Subcutaneous abdominal adipose tissue (tissue), 5 donors: ENCODE results near the gene ATXN7L2.
A peak's percentile ranks its signal among the peaks of the same experiment; 100 is the strongest.

Experiments
- H3K27ac ChIP-seq: one replicate; pipeline ENCODE4 v1.7.0; 2013; ENCODE audit warnings: low read depth, mild to moderate bottlenecking, inconsistent platforms, low read length, moderate library complexity
- H3K27me3 ChIP-seq, 5 donors: one replicate each; pipeline ENCODE4 v1.7.0; 2013; ENCODE audit warnings: low read length in 5 of 5, inconsistent platforms in 1 of 5; ENCODE audit not compliant: control insufficient read depth in 5 of 5, insufficient read depth in 4 of 5
- H3K36me3 ChIP-seq, 5 donors: one replicate each; pipeline ENCODE4 v1.7.0; 2013; ENCODE audit warnings: low read length in 5 of 5; ENCODE audit not compliant: control insufficient read depth in 5 of 5, insufficient read depth in 5 of 5
- H3K4me1 ChIP-seq, 5 donors: one replicate each; pipeline ENCODE4 v1.7.0; 2013; ENCODE audit warnings: low read length in 5 of 5, mild to moderate bottlenecking in 3 of 5, moderate library complexity in 1 of 5; ENCODE audit not compliant: control insufficient read depth in 5 of 5, insufficient read depth in 5 of 5
- H3K4me3 ChIP-seq, 5 donors: one replicate each; pipeline ENCODE4 v1.7.0; 2013; ENCODE audit warnings: low read length in 5 of 5, low read depth in 1 of 5
- H3K9ac ChIP-seq, 5 donors: one replicate each; pipeline ENCODE4 v1.7.0; 2013; ENCODE audit warnings: low read length in 5 of 5, mild to moderate bottlenecking in 4 of 5, moderate library complexity in 3 of 5
- H3K9me3 ChIP-seq, 5 donors: one replicate each; pipeline ENCODE4 v1.7.0; 2013; ENCODE audit warnings: low read length in 5 of 5; ENCODE audit not compliant: control insufficient read depth in 5 of 5
- donor health status: healthy.
- donor health status: healthy.
- donor health status: healthy.
- donor health status: healthy.
- donor health status: healthy.

The ATXN7L2 gene

DNA sequence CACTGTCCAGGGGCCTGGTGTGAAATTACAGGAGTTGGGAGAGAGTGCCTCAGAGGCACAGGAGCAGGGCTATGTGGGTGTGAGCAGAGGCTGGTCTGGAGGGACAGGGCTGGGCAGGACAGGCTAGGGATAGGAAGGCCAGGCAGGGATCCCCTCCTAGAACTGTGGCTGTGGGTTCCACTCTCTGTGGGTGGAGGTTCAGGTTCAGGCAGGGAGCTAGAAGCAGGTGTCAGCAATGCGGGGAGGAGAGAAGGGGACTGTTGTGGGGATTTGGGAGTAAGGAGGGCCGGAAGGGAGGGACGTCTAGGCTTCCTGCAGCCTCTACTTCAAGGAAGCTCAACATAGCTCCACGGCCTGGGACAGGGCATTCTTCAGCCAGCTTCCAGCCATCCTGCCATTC, 47.7 kb downstream of the ATXN7L2 start:
- Histone ChIP-seq H3K4me3 (no peak overlapping the region), H3K9me3 (no peaks in the 10 kb centered on the region), H3K36me3 (no peaks in the 10 kb centered on the region), H3K27me3 (no peaks in the 10 kb centered on the region), H3K9ac (no peak overlapping the region), H3K4me1 (peaks cover 1 to 24% (median 19%) of the 10 kb centered on the region in 5 donors), H3K27ac (no peak overlapping the region)

DNA sequence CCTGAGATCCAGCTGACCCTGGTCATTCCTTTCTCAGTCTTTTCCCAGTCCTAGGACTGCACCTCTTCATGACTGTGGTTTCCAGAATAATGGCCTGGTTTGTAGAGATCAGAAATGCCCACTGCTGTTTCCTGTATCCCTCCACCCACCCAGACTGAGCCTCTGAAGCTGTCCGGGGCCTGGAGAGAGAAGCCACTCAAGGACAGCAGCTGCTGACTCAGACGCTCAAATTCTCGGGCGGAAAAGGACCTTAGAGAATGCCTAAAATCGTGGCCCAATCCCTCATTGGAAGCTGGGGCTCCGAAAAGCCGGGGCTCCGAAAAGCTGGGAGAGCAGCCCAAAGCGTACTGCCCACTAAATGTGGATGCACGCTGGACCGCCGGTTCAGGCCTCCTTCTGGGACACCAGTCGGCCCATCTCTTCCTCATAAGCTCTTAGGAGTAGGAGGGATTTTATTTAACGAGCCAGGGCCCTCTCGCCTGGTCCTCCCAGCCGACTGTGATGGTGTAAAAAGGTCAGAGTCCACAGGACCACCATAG, 48.2 kb downstream of the ATXN7L2 start:
- Histone ChIP-seq H3K27ac (no peak overlapping the region), H3K9ac (no peak overlapping the region)

DNA sequence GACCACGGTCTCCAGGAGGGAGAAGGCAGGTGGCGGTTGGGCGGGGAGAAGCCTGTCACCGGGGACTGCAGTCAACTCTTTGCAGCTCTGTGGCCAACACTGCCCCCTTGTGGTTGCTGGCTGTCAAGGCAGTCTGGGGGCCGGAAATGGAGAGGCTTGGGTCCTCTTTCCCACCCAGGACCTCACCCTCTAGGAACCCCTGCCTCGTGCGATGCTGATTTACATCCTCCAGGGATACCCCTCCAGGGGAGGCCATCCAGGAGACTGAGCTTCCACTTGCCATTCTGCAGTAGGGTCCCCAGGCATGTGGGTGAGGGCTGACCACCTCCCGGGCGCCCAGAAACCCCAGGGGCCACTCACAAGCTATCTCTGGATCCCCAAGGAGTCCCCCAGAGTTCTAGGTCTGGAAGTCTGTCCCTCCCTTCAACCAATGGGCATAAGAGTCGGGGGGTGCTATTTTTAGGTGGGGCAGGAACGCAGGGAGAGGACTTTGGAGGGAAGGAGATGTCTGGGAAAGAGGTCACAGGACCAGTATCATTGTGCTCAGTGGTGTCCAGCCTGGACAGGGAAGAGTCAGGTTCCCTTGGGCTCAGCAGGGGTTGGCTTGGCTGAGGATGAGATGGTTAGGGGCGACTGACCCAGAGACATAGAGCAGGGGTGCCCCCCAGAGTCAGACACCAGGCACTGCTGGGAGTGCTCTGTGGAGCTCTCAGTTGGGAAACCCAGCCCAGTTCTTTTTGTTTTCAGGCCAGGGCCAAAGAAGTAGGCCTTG, 48.8 kb downstream of the ATXN7L2 start:
- Histone ChIP-seq H3K36me3 (no peaks in the 10 kb centered on the region), H3K9ac (no peak overlapping the region), H3K27ac (no peak overlapping the region), H3K4me3 (peak overlapping the region; percentile 15 to 46 (median 34)), H3K27me3 (no peaks in the 10 kb centered on the region), H3K4me1 (peaks cover 1 to 24% (median 19%) of the 10 kb centered on the region in 5 donors), H3K9me3 (no peaks in the 10 kb centered on the region)

More for the DNA sequence above, 48.2 kb downstream of the ATXN7L2 start:
- Histone ChIP-seq H3K4me1 (peaks cover 1 to 24% (median 19%) of the 10 kb centered on the region in 5 donors), H3K36me3 (no peaks in the 10 kb centered on the region), H3K9me3 (no peaks in the 10 kb centered on the region), H3K27me3 (no peaks in the 10 kb centered on the region), H3K4me3 (peak overlapping the region in 3 of 5 donors; percentile 15 to 46 (median 34))

DNA sequence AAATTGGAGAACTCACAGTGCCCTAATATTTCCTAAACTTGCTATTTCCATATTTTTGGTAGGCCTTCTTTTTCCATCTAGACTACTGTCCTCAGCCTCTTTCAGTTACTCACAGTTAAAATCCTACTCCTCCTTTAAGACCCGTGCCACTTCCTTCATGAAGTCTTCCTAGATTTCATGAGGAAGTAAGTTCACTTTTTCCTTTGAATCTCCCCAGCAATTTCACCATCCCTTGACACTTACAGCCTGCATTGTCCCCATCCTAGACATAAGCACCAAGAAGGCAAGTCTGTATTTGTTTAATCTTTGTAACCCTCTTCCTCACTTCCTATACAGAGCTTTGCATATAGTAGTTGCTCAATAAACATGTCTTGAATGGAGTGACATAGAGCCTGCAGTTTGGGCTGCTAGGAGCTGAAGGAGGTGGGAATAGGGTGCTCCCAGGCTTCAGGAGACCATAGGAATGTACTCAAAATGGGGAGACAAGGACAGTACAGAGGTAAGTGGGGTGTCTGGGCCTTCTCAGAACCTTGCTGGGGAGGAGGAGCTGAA, 50.7 kb downstream of the ATXN7L2 start:
- Histone ChIP-seq H3K9me3 (no peaks in the 10 kb centered on the region), H3K9ac (no peak overlapping the region), H3K27ac (no peak overlapping the region), H3K36me3 (no peaks in the 10 kb centered on the region), H3K4me3 (no peak overlapping the region), H3K4me1 (peaks cover 1 to 12% (median 11%) of the 10 kb centered on the region in 5 donors), H3K27me3 (no peaks in the 10 kb centered on the region)

DNA sequence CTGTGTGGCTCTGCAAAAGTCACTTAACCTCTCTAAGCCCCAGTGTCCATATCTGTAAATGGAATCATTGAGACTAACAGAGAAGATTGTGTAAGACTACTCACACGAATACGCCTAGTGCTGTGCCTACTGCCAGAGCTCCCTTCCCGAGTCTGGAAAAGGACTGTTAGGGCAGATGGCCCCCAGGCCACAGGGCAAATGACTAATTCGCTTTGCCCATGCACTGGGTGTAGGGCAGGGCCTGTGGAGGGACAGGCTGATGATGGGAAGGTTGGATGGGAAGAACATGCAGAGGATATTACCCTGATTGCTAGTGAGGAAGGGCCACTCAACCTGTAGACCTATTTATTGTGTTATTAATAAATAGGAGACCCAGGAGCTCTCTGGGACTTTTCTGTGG, 51.8 kb downstream of the ATXN7L2 start:
- Histone ChIP-seq H3K36me3 (no peaks in the 10 kb centered on the region), H3K27me3 (peaks cover 0 to 3% (median 0%) of the 10 kb centered on the region in 5 donors), H3K4me1 (peaks cover 1 to 12% (median 11%) of the 10 kb centered on the region in 5 donors), H3K27ac (no peak overlapping the region), H3K9me3 (no peaks in the 10 kb centered on the region), H3K4me3 (no peak overlapping the region), H3K9ac (no peak overlapping the region)

DNA sequence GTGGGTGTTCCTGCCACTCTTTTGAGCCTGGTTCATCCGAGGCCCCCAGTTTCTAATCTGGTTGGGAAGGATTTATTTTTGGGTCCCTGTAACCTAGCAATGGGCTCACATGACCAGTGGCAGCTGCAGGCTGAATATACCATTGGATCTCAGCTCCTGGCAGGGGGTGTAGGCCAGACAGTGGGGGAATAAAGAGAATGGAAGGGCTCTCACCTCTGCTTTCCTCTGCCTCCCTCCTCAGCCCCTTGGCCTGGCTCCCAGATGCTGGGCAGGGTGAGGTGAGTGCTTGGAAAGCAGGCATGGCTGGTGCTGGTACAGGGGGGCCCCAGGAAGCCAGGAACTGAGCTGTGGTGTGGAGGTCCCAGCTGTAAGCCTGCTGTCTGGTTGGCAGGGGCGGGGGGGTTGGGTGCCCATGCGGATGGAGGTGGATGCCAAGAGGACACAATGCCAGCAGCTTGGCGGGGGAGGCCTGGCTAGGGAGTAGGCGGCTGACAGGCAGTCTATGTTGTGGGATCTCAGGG, 52.3 kb downstream of the ATXN7L2 start:
- Histone ChIP-seq H3K9me3 (no peaks in the 10 kb centered on the region), H3K36me3 (no peaks in the 10 kb centered on the region), H3K4me3 (no peak overlapping the region), H3K9ac (no peak overlapping the region), H3K27me3 (peaks cover 0 to 3% (median 0%) of the 10 kb centered on the region in 5 donors), H3K27ac (no peak overlapping the region), H3K4me1 (peaks cover 1 to 12% (median 11%) of the 10 kb centered on the region in 5 donors)

DNA sequence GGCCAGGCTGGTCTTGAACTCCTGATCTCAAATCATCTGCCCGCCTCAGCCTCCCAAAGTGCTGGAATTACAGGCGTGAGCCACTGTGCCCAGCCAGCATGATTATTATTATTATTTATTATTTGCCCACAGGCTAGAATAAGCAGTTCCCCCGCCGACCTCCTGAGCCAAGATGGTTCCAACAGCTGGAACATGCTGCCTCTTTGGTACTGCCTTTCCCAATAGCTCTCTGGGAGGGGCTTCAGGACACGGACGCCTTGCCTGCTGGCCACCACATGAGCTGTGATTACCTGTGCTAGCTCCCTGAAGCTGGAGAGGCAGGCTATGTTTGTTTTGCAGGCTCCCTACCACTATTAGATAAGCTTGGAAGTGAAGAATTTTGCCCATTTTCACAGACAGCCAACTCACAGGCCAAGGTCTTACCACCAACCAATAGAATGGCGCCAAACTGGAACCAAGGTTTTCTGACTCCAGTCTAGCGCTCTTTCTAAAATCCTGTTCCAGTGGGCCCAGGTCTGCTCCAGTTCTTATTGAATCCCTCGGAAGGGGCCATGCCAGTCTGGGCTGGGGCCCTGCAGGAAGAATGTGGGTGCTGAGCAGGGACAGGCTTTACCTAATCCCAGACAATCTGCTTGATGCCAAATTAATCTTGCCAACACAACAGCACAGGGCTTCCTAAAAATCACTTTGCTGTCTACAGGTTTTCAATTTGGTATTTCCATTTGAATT, 53.9 kb downstream of the ATXN7L2 start:
- no peak overlapping the region for H3K9ac ChIP-seq
- peaks cover 0 to 3% (median 0%) of the 10 kb centered on the region in 5 donors for H3K27me3 ChIP-seq
- no peak overlapping the region for H3K4me3 ChIP-seq
- H3K4me1 ChIP-seq = peaks cover 0 to 7% (median 3%) of the 10 kb centered on the region in 5 donors
- no peaks in the 10 kb centered on the region for H3K9me3 ChIP-seq
- H3K36me3 ChIP-seq = no peaks in the 10 kb centered on the region
- H3K27ac ChIP-seq = no peak overlapping the region

DNA sequence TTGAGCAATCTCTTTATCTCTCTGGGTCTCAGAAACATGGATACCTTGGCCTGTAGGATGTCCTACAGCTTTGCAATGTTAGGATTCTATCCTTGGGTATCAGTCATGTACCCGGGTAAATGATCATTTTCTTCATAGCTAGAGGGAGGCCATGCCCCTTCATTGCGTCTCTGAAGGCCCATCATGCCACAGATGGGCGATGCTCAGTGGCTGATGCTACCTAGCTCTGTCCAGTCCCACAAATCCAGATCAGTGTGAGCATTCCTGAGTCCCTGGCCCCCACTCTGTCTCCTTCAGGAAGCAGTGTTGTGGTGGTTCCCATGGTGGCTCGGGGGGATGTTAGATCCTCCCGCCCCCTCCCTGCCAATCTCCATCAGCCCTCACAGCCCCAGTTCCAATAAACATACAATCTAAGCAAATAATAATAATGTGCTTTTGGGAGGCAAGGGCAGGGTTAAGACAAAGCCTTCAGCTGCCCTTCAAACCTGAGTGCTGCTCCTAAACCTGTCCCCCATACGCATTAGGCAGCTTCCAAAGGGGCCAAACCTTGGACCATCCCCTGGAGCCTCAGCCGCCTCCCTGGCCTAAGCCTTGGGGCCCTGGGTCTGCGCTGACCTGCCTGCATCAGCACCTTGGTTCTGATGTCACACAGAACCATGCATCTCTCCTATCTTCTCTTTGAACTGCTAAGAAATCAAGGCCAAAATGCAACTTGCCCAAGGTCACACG, 55.3 kb downstream of the ATXN7L2 start:
- Histone ChIP-seq H3K9me3 (no peaks in the 10 kb centered on the region), H3K27me3 (peaks cover 0 to 5% (median 0%) of the 10 kb centered on the region in 5 donors), H3K36me3 (no peaks in the 10 kb centered on the region), H3K9ac (no peak overlapping the region), H3K4me3 (no peak overlapping the region), H3K27ac (no peak overlapping the region), H3K4me1 (peaks cover 0 to 4% (median 0%) of the 10 kb centered on the region in 5 donors)

DNA sequence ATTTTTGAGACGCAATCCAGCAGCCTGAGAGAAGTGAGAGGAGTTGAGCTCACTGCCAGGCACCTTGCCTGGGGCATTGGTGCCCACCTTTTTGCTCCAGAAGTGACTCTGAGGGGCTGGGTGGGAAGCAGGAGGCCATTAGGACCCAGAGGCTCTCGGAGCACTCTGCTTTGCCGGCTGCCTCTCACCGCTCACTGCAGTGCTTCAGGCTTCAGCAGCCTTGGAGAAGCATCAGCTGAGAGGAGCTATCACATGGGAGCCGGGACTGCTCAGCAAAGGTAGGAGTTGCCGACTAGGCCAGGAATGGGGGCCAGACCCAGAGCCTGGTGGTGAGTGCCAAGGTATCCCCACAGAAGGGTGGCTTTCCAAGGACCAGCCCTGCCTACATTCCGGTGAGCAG, 56.0 kb downstream of the ATXN7L2 start, which contains the start of gene GPR61:
GPR61 (plus strand) TSS at position 197 of the 400 bp plus-strand sequence. CDS start 3,151 bp downstream, outside the sequence.
- Histone ChIP-seq H3K9me3 (no peaks in the 10 kb centered on the region), H3K27me3 (peaks cover 0 to 5% (median 0%) of the 10 kb centered on the region in 5 donors), H3K36me3 (no peaks in the 10 kb centered on the region), H3K9ac (no peak within 1 kb of the TSS), H3K4me1 (peaks cover 0 to 4% (median 0%) of the 10 kb centered on the region in 5 donors), H3K27ac (no peak within 1 kb of the TSS), H3K4me3 (no peak within 1 kb of the TSS)
